ENCODE data around the gene RAB35. TPM values are rescaled to one million over a fixed set of nuclear protein-coding genes. Genes with fewer than 3 reads are reported as not detected.
"Not testable (repeated sequence)": the region's sequence is repeated elsewhere in the genome, so short reads cannot be mapped to it uniquely, and the experiment has no call there.

Gene RAB35
- total RNA-seq, 1 experiment from 2014 or later = 31.7 TPM

DNA sequence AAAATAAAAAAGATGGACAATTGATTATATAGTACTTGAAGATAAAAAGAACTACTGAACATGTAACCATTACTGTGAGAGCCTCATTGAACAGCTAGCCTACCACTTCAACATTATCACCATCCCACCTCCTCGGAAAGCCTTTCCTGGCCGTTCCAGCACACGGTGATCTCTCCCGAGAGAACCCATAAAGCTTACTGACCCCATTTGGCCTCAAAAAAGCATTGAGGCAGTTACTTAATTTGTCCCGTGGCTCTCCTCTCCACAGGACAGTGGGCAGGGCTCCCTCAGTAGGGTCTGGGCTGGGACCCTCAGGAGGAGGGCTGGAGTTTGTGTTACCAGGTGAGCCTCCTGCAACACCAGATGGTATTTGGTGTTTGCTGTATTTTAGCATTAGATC lies 55.8 kb downstream of the RAB35 start:
- no peak for DNase-seq (ENCODE audit: low read depth)

DNA sequence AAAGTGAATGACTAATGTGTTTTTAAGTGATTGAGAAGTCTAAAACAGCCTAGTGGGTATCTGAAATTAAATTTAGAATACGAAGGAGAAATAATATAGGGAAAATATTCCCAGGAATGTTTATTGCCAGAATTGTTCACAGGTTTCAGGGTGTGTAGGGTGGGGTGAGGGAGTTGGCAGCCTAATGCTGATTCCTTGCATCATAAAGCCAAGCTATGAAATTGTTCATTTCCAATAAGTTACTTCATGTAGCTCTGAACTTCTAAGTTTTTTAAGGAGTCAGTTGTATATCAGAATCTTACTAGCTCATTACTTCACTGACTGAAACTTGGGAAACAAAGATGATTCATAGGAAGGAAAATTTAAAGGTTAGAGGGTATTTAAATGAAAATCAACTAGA lies 56.4 kb downstream of the RAB35 start:
- no peak for DNase-seq (ENCODE audit: low read depth)

DNA sequence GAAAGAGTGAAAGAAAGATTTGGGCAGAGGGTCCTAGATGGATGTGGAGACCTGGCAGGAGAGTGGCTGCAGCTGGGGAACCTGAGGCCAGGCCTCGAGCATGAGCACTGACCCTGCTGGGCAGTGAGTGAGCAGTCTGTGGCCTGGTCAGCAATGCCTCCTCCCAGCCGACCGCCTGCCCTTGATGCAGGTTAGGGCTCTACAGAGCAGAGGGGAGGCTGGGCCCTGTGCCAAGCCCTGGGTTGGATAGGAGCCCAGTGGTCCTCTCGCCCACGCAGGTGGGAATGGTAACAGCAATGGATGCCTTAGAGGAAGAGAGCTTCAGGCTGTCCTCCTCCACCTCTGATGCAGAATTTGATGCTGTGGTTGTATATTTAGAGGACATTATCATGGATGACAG lies 59.8 kb downstream of the RAB35 start:
- DNase-seq (ENCODE audit: low read depth) = no peak

DNA sequence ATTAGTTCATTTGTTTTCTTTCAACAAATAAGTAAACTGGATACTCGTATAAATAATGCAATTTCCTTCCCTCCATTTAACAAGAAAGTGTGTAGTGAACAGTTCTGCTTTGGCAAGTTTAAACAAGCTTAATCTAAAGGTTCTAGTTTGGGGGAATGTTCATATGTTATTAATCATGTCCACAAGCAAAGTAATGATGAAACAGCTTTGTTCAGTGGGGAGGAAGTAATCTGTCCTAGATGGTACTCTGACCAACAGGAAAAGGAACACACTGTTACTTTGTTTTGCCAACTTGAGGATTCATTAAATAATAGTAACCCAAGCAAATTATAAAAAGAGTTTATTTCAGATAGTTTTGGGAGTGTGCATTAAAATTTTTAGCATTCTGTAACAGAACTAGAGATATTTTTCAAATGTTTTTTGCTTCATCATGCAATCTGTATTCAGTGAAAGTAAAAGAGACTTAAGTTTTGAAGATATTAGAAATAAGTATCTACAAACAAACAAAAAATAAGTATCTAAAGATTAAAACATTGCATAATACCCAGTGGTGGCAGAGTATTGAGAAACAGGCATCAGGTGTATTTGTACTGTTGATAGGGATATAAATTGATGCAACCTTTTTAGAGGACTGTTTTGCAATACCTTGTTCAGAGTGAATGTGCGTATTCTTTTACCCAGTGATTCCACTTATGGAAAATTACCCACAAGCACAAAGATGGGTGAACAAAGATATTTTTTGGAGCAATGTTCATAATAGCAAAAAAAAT lies 61.1 kb downstream of the RAB35 start:
- DNase-seq (ENCODE audit: low read depth) = no peak

DNA sequence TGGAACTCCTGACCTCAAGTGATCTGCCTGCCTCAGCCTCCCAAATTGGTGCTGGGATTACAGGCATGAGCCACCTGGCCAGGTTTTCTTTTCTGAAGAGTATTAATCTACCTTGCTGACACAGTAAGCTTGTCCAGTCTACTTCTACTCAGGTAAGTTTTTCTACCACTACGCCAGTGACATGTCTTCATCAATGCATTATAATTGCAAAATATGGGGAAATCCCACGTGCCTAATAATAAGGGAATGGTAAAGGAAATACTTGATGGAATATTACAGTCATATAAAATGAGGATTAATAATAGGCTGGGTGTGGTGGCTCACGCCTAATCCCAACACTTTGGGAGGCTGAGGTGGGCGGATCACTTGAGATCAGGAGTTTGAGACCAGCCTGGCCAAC lies 62.3 kb downstream of the RAB35 start:
- DNase-seq (ENCODE audit: low read depth) = no peak

DNA sequence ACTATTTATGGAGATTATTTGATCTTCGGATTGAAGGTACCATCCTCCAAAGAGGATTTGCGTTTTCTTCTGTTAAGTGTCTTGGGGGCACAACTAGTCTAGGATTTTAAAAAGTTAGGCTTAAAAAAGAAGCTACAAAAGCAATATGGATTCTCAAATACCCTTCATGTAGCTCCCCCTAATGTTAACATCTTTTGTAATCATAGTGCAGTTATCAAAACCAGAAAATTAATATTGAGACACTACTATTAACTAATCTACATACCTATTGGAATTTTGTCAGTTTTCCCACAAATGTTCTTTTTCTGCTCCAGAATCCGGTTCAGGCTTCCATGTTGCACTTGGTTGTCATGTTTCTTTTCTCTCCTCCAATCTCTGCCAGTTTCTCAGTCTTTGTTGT lies 65.0 kb downstream of the RAB35 start:
- DNase-seq (ENCODE audit: low read depth) = no peak

DNA sequence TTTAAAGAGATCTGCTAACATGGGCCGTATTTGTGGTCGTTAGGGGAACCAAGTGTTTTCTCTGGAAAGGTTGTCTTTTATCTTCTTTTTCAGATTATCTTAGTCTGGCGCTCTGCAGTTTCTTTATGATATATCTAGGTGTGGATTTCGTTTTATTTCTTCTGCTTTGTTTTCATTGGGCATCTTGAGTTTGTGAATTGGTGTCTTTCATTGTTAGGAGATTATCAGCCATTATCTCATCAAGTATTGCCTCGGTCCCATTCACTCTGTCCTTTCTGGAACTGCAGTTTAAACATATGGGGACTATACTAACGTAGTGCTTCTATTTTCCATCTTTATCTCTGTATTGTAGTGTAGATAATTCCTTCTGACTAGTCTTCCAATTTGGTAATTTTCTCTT lies 67.1 kb downstream of the RAB35 start:
- no peak for DNase-seq (ENCODE audit: low read depth)

DNA sequence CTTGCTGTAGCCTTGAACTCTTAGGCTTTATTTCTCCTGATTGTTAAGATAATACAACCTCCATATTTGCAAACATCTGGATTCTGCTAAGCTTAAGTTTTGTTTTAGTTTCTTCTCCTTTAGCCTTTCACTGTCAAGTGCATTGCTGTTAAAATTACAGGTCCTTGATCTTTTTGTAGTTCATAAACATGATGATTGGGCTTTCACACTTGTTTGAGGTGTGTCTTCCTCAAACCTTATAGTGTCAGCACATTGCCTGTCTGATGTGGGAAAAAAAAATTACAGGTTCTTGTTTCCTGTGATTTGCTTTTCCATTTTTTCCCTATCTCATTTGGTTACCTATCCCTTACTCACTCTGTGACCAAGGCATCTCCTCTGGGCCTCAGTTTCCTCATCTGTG lies 68.3 kb downstream of the RAB35 start:
- no peak for DNase-seq (ENCODE audit: low read depth)

DNA sequence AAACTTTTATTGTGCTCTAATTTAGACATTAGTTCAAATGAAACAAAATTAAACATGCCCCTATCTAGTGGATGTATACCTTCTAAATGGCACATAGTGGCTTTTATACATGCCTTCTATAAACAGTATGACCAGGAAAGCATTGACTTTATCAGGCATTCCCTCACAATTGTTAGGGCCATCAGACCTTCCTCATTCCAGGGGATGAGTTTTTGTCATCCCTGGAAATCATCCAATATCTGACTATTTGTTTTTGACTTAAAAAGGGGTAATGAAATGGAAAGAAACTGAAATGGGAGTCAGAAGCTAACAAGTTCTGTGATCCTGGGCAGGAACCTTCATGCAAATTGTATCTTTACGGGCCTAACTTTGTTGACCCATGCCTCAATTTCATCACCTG lies 69.5 kb downstream of the RAB35 start:
- DNase-seq (ENCODE audit: low read depth) = no peak

DNA sequence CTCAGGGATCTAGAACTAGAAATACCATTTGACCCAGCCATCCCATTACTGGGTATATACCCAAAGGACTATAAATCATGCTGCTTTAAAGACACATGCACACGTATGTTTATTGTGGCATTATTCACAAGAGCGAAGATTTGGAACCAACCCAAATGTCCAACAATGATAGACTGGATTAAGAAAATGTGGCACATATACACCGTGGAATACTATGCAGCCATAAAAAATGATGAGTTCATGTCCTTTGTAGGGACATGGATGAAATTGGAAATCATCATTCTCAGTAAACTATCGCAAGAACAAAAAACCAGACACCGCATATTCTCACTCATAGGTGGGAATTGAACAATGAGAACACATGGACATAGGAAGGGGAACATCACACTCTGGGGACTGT lies 71.2 kb downstream of the RAB35 start:
- DNase-seq (ENCODE audit: low read depth) = not testable (repeated sequence)

Other genes starting within 250 kb of the RAB35 start
- 20.6 and 21.1 TPM in 2 replicates for gene CIT, start 239.4 kb downstream of the RAB35 start, total RNA-seq (2014; rRNA removed; shearing (Covaris generic))
- 0.65 and 0.80 TPM in 2 replicates for gene BICDL1, start 127.5 kb downstream of the RAB35 start, total RNA-seq (2014; rRNA removed; shearing (Covaris generic))
- gene GCN1, start 78.0 kb upstream of the RAB35 start, total RNA-seq (2014; rRNA removed; shearing (Covaris generic)) = 106 and 117 TPM in 2 replicates
- gene RPLP0, start 84.4 kb upstream of the RAB35 start, total RNA-seq (2014; rRNA removed; shearing (Covaris generic)) = 3,089 and 3,166 TPM in 2 replicates
- 57.8 and 61.8 TPM in 2 replicates for gene PXN, start 149.0 kb upstream of the RAB35 start, total RNA-seq (2014; rRNA removed; shearing (Covaris generic))
- gene RNU4-2, start 175.2 kb upstream of the RAB35 start, total RNA-seq (2014; rRNA removed; shearing (Covaris generic)) = under 0.01 TPM in 2 replicates
- gene RNU4-1, start 176.5 kb upstream of the RAB35 start, total RNA-seq (2014; rRNA removed; shearing (Covaris generic)) = under 0.01 TPM in 2 replicates
- gene SIRT4, start 185.6 kb upstream of the RAB35 start, total RNA-seq (2014; rRNA removed; shearing (Covaris generic)) = 1.8 and 5.6 TPM in 2 replicates
- not detected in 2 replicates for gene PLA2G1B, start 211.0 kb upstream of the RAB35 start, total RNA-seq (2014; rRNA removed; shearing (Covaris generic))